ENCODE measurements around the gene FXYD1.
A peak's percentile ranks its signal among the peaks of the same experiment; 100 is the strongest.
"Not testable (repeated sequence)": the region's sequence is repeated elsewhere in the genome, so short reads cannot be mapped to it uniquely, and the experiment has no call there.

FXYD1 gene

DNA sequence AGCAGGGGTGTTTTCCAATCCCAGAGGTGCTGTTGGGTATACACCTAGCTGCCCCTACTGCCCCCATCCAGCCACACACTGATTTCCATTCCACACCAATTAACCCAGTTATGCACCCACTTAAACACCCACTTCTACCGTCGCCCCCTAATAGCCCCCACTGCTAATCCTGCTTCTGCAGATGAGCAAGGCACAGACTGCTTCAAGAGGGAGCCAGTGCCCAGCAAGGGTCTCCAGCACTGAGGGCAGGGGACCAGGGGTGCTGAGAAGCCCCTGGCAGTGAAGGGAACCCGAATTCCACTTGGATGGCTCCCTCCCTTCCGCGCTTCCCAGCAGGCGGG, 5.6 kb downstream of the FXYD1 start:
- no peak for DNase-seq

DNA sequence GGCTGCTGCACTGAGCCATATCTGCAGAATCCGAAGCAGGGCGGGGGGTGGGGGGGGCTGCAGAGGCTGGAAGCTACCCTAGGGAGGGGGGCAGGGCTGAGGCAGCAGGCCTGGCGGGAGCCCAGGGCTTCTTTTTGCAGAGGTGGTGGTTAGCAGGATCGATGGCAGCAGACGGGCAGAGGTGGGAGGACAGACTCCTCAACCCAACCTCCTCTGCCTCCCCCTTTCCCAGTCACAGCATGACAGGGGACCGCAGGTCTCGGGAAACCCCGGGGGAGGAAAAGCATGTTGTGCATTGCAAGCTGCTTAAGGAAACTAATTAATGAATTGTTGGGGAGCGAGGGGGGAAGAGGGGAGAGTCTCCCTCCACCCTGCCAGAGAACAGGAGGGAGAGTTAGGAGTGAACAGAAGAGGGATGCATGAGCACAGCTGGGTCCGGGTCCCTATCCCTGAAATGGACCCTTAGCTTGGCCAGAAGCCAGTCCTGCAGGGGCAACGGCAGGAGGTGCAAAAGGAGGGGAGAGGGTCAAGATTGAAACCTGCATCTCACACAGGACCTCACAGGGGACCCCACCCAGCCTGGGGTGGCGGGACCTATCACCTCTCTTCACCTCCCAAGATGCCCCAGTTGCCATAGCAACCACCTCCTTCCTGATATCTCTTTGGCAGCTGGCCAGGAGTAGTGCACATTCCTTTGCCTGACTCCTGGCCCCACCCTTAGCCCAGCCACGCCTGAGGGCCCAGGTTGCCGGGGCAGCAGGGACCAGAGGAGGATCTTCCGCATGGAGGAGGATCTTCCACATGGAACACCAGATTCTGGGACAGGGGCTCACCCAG, 6.2 kb downstream of the FXYD1 start:
- DNase-seq, result no peak

DNA sequence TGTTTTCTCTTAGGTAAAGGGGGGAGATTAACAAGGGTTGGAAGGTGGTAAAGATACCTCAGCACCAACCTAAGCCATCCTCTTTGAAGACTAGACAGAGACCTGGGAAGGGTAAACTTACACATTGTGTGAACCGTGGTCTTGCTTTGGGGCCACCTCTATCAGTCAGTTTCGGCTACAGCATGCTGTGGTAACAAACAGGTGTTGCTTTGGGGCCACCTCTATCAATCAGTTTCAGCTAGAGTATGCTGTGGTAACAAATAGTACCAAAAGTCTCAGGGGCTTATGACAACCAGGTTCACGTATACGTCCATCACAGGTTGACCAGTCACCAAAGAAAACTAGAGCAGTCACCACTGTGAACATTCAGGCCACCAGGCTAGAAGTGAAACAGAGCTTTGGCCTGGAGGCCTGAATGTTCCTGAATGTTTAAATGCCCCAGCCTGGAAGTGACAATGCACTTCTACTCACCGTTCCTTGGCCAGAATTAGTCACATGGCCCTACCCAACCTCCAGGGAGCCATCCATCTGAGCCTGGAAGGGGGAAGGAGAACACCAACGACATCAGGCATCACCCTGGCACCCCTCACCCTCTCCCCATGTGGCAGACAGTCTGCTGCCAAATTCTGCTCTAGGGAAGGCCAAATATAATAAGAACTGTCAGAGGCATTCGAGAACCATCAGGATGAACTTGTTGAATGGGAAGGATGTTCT, 8.3 kb downstream of the FXYD1 start:
- no peak for DNase-seq

DNA sequence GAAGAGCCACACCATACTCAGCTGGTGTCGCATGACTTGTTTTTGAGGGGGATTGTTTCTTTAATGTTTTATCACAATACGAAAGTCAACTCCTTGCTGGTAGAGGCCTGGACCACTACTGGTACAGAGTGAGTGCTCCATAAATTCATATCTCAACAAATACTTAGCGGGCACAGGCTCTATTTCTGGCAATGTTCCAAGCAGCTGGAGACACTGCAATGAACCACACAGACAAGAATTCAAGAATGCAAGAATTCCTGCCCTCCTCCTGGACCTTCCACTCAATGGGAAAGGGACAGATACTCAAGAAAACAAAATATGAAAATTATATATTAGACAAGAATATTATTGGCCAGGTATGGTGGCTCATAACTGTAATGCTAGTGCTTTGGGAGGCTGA, 10.8 kb downstream of the FXYD1 start:
- DNase-seq, result no peak

DNA sequence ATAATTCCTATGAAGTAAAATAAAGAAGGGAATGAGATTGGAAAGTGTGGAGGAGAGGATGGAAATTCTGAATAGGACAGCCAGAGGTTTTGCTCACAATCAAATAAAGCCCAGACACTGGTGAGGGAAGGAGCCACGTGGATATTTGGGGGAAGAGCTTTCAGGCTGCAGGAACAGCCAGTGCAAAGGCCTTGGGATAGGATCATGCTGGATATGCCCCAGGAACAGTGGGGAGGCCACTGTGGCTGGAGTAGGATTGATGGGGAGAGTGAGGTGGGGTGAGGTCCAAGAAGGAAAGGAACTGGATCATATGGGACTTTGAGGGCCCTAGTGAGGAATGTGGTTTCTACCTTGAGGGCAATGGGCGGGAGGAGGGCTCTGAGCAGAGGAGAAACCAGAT, 11.8 kb downstream of the FXYD1 start:
- no peak for DNase-seq

DNA sequence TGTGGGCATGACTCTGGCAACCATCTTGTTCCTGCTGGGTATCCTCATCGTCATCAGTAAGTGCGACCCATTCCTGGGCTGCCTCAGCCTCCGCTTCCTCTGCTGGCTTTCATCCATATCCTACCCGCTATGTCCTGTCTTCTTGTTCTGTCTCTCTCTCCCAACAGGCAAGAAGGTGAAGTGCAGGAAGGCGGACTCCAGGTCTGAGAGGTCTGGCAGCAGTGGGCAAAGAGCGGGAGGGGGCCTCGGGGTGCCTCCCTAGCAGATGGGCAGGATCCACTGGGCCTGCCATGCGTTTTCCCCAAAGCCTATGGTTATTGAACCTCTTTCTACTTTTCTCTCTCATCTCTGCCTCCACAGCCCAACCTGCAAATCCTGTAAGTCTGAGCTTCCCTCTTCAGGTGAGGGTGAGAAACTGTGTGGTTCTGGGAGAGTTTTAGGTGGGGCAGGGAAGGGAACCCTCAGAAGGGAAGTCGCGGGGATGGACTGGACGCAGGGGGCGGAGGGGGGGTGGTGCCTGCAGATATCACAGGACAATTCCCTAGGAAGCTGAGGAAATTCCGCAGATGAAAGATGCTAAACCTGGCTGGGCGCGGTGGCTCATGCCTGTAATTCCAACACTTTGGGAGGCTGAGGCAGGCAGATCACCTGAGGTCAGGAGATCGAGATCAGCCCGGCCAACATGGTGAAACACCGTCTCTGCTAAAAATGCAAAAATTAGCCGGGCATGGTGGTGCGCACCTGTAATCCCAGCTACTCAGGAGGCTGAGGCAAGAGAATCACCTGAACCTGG, 12.8 kb downstream of the FXYD1 start:
- DNase-seq, result no peak

DNA sequence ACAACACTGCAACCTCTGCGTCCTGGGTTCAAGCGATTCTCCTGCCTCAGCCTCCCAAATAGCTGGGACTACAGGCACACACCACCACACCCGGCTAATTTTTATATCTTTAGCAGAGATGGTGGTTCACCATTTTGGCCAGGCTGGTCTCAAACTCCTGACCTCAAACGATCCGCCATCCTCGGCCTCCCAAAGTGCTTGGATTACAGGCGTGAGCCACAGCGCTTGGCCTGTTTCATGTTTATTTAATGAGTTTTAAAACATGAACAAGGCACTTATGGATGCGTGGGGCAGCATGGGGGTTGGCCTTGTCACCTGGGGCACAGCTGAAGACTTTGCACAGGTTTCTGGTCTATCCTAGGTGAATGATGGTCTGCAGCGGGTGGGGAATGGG, 14.5 kb downstream of the FXYD1 start:
- DNase-seq, result not testable (repeated sequence)

DNA sequence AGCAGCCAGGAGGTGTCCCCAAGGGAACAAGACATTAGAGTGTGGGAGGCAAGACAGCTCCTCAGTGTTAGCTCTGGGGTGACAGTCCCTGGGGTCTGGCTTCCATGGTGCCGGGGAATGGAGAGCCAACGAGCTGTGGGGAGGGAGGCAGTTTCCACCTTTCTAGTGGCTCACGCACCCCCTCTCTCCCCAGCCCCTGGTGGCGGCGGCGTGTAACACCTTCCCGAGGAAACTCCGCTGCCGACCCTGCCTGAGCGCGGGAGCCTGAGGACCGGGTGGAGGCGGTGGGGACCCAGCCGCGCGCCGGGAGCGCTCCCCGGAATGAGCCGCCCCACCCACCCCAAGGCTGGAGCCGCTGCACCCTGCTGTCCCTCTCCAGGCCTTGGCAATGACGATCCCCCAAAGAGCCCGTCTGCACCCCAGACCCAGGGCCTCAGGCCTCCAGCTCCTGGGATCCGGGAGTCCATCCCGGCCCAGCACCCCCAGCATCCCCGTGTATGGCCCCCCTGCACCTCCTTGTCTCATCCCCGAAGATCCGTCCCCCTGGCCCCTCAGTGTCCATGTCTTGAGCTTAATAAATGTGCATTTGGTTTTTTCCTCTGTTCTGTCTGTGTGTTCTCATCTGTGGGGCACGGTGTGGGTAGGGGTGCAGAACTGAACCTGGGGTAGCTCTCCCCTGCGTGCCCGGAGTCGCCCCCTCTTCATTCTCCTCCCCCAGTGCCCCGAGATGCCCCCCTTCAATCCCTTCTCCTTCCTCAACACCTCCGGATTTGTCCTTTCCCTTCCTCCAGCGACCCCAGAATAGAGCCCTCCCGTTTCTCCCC, 15.3 kb downstream of the FXYD1 start:
- no peak for DNase-seq

DNA sequence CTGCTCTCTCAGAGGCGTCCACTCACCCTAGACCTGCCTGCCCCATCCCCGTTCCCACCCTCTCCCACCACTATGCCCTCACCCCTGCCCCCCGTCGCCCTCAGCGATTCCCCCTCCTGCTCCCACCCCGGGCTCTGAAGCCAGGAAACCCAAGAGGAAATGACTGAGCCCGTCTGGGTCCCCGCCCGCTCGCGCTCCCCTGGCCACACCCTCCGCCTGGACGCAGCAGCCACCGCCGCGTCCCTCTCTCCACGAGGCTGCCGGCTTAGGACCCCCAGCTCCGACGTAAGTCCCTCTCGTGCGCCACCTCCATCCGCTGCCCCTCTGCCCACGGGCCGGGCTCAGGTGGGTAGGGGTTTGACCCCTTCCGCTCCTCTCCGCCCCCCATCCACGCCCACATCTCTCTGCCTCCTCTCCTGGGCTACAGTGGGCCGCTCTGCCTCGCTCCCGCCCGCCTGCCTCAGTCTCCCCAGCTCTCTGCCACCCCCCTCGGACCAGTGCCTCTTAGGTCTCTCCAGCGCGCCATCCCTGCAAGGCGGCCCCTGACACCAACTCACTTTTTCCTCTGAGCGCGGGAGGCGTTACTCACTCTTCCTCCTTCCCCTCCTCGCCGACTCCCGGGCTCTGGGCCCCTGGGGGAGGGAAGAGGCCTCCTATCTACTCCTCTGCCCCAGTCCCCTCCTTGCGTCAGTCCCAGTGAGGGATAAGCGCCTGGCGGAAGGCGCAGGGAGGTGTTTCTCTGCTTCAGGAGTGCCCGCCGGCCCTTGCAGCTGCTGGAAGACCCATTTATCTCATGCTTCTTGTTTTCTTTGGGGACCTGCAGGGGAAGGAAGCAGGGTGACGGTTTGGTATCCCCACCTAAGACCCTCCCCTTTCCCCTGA, 16.1 kb downstream of the FXYD1 start, which contains the start of gene FXYD5:
FXYD5 (plus strand) TSS at position 211 of the 882 bp plus-strand sequence. CDS start 816 bp downstream, outside the sequence.
- DNase-seq, result peak; percentile 48

DNA sequence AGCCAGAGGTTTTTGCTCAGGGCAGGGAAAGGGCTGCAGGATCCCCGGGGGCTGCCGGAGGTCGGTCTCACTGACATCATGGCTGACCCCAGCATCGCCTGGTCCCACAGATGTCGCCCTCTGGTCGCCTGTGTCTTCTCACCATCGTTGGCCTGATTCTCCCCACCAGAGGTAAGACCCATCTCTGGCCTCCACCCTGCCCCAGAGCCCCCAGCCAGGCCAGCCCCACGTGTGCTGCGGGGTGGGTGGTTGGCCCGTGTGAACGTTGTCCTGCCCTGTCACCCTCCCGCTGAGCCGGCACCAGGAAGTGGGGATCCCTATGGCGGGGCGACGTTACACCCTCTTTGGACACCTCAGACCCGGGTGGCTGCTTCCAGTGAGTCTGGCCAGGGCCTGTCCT, 16.8 kb downstream of the FXYD1 start:
- DNase-seq, result no peak

DNA sequence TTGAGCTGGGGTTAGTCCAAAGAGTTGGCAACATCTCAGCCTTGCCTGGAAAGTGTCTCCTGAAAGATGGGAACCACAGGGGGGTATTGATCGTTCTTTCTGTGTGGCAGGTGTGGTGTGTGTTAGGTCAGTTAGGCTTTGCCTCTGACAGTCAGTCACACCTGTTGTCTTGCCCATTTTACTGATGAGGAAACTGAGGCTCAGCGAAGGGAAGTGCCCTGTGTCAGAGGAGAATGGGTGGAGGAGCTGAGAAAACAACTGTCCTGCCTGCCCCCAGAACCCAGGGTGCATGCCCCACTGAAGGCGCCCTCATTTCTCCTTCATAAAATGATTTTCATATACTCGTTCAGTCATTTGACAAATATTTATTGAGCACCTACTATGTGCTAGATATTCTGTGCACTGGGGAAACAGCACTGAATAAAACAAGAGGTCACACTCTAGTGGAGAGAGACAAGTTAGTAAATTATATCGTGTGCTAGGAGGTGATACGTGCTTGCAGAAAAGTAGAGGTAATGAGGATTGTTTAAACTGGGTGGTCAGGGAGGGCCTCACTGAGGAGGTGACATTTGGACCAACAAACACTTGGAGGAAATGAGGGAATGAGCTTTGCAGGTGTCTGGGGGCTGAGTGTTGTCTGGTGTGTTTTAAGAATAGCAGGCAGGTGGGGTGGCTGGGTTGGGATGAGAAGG, 17.5 kb downstream of the FXYD1 start:
- DNase-seq, result no peak

DNA sequence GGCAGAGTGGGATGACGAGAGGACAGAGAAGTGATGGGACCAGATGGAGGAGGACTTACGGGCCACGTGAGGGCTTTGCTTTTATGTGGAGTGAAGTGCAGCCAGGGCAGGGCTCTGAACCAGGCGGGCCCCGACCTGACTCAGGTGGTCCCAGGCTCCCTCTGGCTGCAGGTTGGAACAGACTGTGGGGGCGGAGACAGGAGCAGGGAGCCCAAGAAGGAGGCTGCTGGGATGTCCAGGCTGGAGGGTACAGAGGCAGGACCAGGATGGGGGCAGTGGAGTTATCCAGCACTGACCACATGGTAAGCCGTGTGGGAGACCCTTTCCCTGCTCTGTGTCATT, 18.0 kb downstream of the FXYD1 start:
- DNase-seq, result no peak

DNA sequence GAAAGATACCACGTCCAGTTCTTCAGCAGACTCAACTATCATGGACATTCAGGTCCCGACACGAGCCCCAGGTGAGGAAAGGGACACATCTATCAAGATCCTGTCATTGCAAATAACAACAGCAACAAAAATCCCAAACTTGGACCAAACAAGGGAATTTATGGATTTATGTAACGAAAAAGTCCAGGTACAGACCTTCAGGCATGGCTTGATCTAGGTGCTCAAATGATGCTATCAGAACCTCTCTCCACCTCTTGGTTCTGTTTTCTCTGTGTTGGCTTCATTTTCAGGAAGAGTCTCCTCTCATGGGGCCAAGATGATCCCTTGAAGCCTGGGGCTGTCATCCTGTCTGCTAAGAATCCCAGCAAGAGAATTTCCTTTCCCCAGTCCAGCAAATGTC, 18.8 kb downstream of the FXYD1 start:
- no peak for DNase-seq

DNA sequence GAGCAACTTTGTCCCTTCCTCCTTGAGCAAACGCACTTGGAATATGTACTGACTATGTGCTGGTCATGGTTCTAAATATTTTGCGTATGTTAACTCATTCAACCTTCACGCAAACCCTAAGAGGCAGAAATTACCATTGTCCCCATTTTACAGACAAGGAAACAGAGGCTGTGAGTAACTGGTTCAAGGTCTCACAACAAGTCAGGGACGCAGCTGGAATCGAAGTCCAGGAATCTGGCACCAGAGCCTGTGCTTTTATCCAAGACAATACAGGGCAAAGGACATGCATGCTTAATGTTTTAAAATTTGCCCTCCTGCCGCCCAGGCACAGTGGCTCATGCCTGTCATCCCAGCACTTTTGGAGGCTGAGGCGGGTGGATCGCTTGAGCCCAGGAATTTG, 21.0 kb downstream of the FXYD1 start:
- no peak for DNase-seq

DNA sequence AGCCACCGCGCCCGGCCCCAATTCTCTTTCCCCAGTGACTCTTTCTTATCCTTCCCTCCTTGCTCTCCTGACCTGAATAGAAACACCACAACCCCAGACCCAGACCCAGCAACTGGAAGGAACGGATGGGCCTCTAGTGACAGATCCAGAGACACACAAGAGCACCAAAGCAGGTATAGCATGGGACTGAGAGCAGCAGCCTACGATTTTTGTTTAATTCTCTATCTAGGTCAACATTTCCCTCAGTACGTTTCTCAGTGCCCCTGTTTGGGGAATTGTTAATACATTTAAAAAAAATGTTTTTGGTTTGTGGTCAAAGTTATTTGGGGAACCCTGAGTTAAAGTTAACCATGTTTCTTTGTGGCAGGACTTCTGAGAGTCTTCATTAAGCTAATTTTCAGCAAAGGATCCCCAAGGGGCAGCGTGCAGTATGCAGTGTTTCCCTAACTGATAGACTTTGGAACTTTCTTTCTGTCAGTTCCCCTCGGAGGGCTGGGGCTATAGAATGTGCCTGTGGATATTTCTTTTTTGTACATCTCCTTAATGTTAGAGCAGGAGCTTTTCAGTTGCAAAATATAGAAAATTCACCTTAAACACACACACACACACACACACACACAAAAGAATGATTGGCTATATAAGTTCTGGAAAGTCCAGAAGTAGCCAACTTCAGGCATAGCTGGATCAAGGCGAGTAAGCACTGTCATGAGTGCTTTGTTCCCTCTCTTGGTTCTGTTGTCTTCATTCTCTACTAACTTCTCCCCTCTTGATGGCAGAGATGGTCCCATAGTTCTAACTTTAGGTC, 22.2 kb downstream of the FXYD1 start:
- no peak for DNase-seq

DNA sequence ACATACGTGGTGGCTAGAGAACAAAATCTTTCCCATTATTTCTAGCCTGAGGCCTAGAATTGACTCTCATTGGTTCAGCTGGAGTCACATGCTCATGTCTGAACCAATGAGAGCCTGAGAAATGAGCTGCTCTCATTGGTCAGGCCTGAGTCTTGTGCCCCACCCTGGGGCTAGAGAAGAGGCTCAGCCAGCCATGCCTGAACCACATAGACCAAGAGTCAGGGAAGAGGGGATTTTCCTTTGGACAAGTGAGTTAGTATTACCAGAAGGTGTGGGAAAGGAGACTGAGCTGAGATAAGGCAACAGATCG, 22.8 kb downstream of the FXYD1 start:
- DNase-seq, result no peak

DNA sequence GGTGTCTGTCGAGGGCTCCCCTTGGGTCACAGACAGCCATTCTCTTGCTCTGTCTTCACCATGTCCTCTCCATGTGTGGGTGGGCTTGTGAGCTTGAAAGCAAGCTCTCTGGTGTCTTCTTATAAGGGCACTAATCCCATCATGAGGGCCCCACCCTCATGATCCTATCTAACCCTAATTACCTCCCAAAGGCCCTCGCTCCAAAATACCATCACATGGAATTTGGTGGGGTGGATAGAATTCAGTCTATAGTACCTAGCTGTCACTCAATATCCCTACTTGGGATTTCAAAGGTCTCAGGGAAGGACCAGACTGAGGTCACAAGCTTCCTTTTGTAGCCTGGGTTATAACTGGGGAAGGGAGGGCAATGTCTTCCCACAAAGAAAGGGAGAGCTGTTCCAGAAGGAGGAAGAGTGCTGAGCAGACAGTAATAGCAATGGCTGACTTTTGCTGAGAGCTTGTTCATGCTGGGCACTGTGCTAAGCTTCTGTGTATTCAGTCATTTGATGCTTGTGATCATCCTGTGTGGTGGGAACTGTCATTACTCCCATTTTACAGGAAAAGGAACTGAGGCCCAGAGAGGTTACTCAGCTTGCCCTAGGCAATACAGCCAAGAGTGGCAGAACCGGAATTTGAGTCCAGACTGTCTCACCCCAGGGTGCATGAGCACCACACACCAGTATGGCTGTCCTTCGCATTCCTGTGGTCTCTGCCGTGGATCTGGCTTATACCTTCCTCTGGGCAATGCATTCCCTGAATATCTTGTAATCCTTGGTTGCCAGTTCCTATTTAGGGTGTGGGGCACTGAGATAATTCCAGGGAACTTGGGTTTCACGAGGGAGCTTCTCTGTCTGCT, 24.1 kb downstream of the FXYD1 start:
- no peak for DNase-seq

DNA sequence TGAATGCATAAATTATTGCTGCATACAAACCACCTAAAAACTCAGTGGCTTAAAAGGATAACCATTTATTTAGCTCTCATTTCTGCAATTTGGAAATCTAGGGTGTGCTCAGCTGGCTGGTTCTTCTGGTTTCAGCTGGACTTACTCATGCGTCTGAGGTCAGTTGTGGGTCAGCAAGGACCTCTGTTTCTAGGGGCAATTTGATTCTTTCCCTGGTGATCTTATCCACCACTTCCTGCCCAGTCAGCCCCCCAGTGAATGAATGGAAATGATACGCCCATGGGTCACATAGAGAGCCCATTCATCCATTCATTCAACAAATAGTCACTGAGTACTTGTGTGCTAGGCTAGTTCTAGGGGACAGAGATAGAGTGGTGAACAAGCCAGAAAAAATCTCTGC, 25.8 kb downstream of the FXYD1 start:
- DNase-seq, result no peak
